PC-9 (cell line): ENCODE measurements around the gene LAMP1. TPM values are rescaled to one million over a fixed set of nuclear protein-coding genes. Genes with fewer than 3 reads are reported as not detected.

ENCODE experiments used
- BruUV-seq: library from RNA; stranded (reverse); fragments of 400-500 nt; replicated peaks from 2 replicates; lab custom pipeline; 2021; lab: Mats Ljungman, UMichigan
- CTCF ChIA-PET: fragments of 300-600 bp; sonication (Branson Sonifier 250); formaldehyde crosslinking; loops from one replicate; lab custom pipeline; 2022; ENCODE audit warnings: antibody characterized with exemption; lab: Charles Lee
- POLR2A ChIA-PET: fragments of 300-600 bp; sonication (Branson Sonifier 250); formaldehyde crosslinking; loops from one replicate; lab custom pipeline; 2022; ENCODE audit warnings: antibody characterized with exemption; ENCODE audit not compliant: unreplicated experiment; lab: Charles Lee
- DNase-seq, 2 experiments: peaks; one replicate each; pipeline versions ENCODE4 v3.0.0 to v3.0.0-alpha.2; 2015 to 2022; ENCODE audit warnings: mixed read lengths in 1 of 2
- H2AFZ ChIP-seq: fragments of 200-600 bp; sonication (generic); 2 replicates; pipeline ENCODE4 v1.8.1; 2017; ENCODE audit warnings: antibody characterized with exemption
- H3F3A ChIP-seq: fragments of 200-600 bp; sonication (generic); 2 replicates; pipeline ENCODE4 v1.8.1; 2017; ENCODE audit warnings: antibody characterized with exemption, mild to moderate bottlenecking, low read depth; ENCODE audit not compliant: insufficient read depth
- H3K27ac ChIP-seq: fragments of 200-600 bp; sonication (generic); 2 replicates; pipeline ENCODE4 v1.6.1; 2016; ENCODE audit warnings: mixed run types
- H3K27me3 ChIP-seq: fragments of 200-600 bp; sonication (generic); 2 replicates; pipeline ENCODE4 v1.6.1; 2016; ENCODE audit warnings: low read depth, mixed run types; ENCODE audit not compliant: insufficient read depth
- H3K36me3 ChIP-seq: fragments of 200-600 bp; sonication (generic); 2 replicates; pipeline ENCODE4 v1.6.1; 2016; ENCODE audit warnings: low read depth, mixed run types
- H3K4me1 ChIP-seq: fragments of 200-600 bp; sonication (generic); replicated peaks from 2 replicates; pipeline ENCODE4 v1.6.1; 2016; ENCODE audit warnings: mixed run types; ENCODE audit not compliant: insufficient read depth
- H3K4me2 ChIP-seq: fragments of 200-600 bp; sonication (generic); 2 replicates; pipeline ENCODE4 v1.6.1; 2017; ENCODE audit warnings: mixed run types
- H3K4me3 ChIP-seq: fragments of 200-600 bp; sonication (generic); 2 replicates; pipeline ENCODE4 v1.6.1; 2016; ENCODE audit warnings: mixed run types
- H3K79me2 ChIP-seq: fragments of 200-600 bp; sonication (generic); 2 replicates; pipeline ENCODE4 v1.6.1; 2017; ENCODE audit warnings: low read depth, mixed run types
- H3K9me2 ChIP-seq: fragments of 200-600 bp; sonication (generic); 2 replicates; pipeline ENCODE4 v1.8.1; 2017; ENCODE audit warnings: mild to moderate bottlenecking; ENCODE audit not compliant: insufficient read depth
- H3K9me3 ChIP-seq: fragments of 200-600 bp; sonication (generic); 2 replicates; pipeline ENCODE4 v1.8.1; 2016; ENCODE audit warnings: low read depth; ENCODE audit not compliant: insufficient read depth
- H4K20me1 ChIP-seq: fragments of 200-600 bp; sonication (generic); 2 replicates; pipeline ENCODE4 v1.8.1; 2017; ENCODE audit not compliant: insufficient read depth
- CTCF ChIP-seq: fragments of 200-600 bp; sonication (generic); conservative IDR thresholded peaks from 2 replicates; pipeline ENCODE4 v1.6.1; 2017; ENCODE audit warnings: mixed run types, antibody characterized with exemption, mild to moderate bottlenecking, moderate library complexity
- EZH2 ChIP-seq: fragments of 200-600 bp; sonication (generic); IDR thresholded peaks from 2 replicates; pipeline ENCODE4 v1.8.0; 2017; ENCODE audit warnings: antibody characterized with exemption, low read depth
- intact Hi-C: fragments of 100-400 bp; cut with micrococcal nuclease; formaldehyde crosslinking; loops from one replicate; pipeline ENCODE4 v1.10.0; 2022; ENCODE audit not compliant: unreplicated experiment
- total RNA-seq: library from RNA; stranded (reverse); gene quantifications from 2 replicates; pipeline ENCODE4 v1.2.3, GENCODE V29; 2021

LAMP1 gene
- total RNA-seq, 1 experiment from 2014 or later: 186 TPM

- 0 out of 2 replicates have a peak, but pooled peaks cover 3% of the 10 kb centered on the region for H3F3A ChIP-seq
- ChIA-PET CTCF (no interaction called here), POLR2A (no interaction called here)
- no peaks in the 10 kb centered on the region for H3K79me2 ChIP-seq
- no peaks in the 10 kb centered on the region for H3K36me3 ChIP-seq
- H3K4me3 ChIP-seq: no peak overlapping the region
- no TSS peak for BruUV-seq
- H3K9me3 ChIP-seq: no peaks in the 10 kb centered on the region
- no peak overlapping the region for H2AFZ ChIP-seq
- H3K4me1 ChIP-seq: no peaks in the 10 kb centered on the region
- no peaks in the 10 kb centered on the region for H3K27me3 ChIP-seq
- no peaks in the 10 kb centered on the region for H4K20me1 ChIP-seq
- no peak overlapping the region for H3K27ac ChIP-seq
- H3K9me2 ChIP-seq: no peaks in the 10 kb centered on the region
- H3K4me2 ChIP-seq: no peak overlapping the region
- intact Hi-C loops: no loop called here
- DNase-seq: no peak
- no peak for TF ChIP-seq CTCF
- no peak for TF ChIP-seq EZH2
Measured at GRCh38 chr13:113273321-113273720, 23.7 kb upstream of the LAMP1 start.

GRCh38 chr13:113273851-113274590, 23.0 kb upstream of the LAMP1 start:
- H3K27ac ChIP-seq: no peak overlapping the region
- intact Hi-C loops: no loop called here
- TF ChIP-seq CTCF (no peak), EZH2 (no peak)

GRCh38 chr13:113274721-113275120, 22.3 kb upstream of the LAMP1 start:
- H3K4me1 ChIP-seq: no peaks in the 10 kb centered on the region
- H3K4me2 ChIP-seq: no peak overlapping the region
- no peak for DNase-seq
- no peak overlapping the region for H3K27ac ChIP-seq
- 0 out of 2 replicates have a peak, but pooled peaks cover under 1% of the 10 kb centered on the region for H3F3A ChIP-seq
- H3K9me2 ChIP-seq: no peaks in the 10 kb centered on the region
- no peak overlapping the region for H3K4me3 ChIP-seq
- BruUV-seq: no TSS peak
- no peak for TF ChIP-seq CTCF
- no peak for TF ChIP-seq EZH2
- no peaks in the 10 kb centered on the region for H3K9me3 ChIP-seq
- no peaks in the 10 kb centered on the region for H4K20me1 ChIP-seq
- no peak overlapping the region for H2AFZ ChIP-seq
- no peaks in the 10 kb centered on the region for H3K36me3 ChIP-seq
- no peaks in the 10 kb centered on the region for H3K27me3 ChIP-seq
- CTCF ChIA-PET: no interaction called here
- POLR2A ChIA-PET: no interaction called here
- no peaks in the 10 kb centered on the region for H3K79me2 ChIP-seq
- intact Hi-C loops: loop anchor here (1.0 kb wide), 1 partner anchor 120 kb away; no protein-coding TSS in a partner anchor

More at GRCh38 chr13:113273851-113274590, 23.0 kb upstream of the LAMP1 start:
- H3K36me3 ChIP-seq: no peaks in the 10 kb centered on the region
- no peaks in the 10 kb centered on the region for H3K9me2 ChIP-seq
- H3F3A ChIP-seq: 0 out of 2 replicates have a peak, but pooled peaks cover 3% of the 10 kb centered on the region
- H3K27me3 ChIP-seq: no peaks in the 10 kb centered on the region
- H3K4me2 ChIP-seq: no peak overlapping the region
- no peaks in the 10 kb centered on the region for H4K20me1 ChIP-seq
- no peak overlapping the region for H2AFZ ChIP-seq
- ChIA-PET POLR2A (interaction anchor here (0.6 kb wide), 1 partner anchor 125 kb away, joined by 4 read pairs; no protein-coding TSS in a partner anchor), CTCF (no interaction called here)
- BruUV-seq: no TSS peak
- DNase-seq: no peak
- H3K9me3 ChIP-seq: no peaks in the 10 kb centered on the region
- H3K79me2 ChIP-seq: no peaks in the 10 kb centered on the region
- no peaks in the 10 kb centered on the region for H3K4me1 ChIP-seq
- no peak overlapping the region for H3K4me3 ChIP-seq
